NCI-H2029 treated with DMSO at 0.1 percent for 48 hours (cell line): ENCODE measurements around the gene ABHD2.
"Not testable (repeated sequence)": the region's sequence is repeated elsewhere in the genome, so short reads cannot be mapped to it uniquely, and the experiment has no call there.

ENCODE experiments used
- DNase-seq: peaks from one replicate; lab custom pipeline; 2025; lab: John Stamatoyannopoulos, UW

Gene ABHD2

DNA sequence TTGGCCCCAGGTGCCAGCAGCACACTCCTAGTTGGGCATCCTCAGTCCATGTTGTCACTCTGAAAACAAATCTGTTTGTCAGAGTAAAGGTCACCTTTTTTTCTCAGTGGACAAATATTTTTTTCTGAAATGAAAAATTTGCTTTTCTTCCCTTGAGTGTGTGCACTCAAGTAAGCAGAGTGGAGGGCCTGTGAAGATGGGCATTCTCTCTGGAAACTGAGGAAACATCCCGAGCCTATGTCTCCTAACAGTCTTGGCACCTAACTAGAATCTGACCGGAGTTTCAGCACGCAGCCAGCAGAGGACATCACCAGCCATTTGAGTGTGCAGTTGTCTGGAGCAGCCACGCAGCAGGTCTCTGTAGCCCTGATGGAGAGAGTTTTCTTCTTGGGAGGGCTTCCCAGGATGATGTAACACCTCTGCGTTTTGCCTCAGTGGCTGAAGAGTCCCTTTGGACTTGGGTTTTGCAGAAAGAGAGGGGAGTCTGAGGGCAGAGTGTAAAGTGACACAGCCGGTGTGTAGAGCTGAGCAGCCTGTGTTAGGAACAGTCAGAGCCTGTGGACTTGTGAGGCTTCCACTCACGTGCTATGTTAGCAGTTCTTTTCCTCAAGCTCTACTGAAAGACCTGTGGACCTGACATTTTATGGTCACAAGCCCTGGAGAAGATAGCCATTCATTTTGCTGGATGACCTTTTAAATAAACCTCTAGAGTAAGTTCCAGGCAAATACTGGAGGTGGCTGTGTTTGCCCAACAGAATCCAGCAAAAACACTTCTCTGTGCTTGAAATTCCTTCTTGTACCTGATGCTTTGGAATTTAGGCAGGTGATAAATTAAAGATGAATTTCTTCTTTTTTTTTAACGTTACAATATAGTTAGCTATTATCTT lies 51.6 kb downstream of the ABHD2 start:
- no peak for DNase-seq

DNA sequence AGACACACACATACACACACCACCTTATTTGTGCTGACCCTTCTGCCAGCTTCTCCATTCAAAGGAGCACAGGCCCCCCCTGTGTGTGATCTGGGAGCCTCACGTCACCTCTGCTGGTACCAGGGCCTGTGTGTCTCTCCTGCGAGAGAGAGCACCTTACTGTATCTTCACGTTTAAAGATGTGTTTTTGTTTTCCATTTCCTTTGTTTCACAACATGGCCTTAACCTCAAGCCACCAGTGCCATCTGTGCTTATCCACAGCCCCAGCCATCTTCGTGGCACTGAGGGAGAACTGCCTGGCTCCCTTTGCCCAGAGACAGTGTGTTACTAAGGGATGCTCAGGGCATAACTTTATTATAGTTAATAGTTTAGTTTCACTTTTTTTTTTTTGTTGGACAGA lies 52.3 kb downstream of the ABHD2 start:
- DNase-seq, result no peak

DNA sequence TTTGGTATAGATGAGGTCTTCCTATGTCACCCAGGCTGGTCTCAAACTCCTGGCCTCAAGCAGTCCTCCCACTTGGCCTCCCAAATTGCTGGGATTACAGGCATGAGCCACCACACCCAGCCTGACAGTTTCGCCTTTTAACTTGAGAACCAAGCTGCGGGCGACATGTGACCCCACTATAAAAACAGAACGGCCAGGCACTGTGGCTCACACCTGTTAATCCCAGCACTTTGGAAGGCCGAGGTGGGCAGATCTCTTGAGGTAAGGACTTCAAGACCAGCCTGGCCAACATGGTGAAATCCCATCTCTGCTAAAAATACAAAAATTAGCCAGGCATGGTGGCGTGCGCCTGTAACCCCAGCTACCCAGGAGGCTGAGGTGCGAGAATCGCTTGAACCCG lies 52.9 kb downstream of the ABHD2 start:
- DNase-seq, result not testable (repeated sequence)

DNA sequence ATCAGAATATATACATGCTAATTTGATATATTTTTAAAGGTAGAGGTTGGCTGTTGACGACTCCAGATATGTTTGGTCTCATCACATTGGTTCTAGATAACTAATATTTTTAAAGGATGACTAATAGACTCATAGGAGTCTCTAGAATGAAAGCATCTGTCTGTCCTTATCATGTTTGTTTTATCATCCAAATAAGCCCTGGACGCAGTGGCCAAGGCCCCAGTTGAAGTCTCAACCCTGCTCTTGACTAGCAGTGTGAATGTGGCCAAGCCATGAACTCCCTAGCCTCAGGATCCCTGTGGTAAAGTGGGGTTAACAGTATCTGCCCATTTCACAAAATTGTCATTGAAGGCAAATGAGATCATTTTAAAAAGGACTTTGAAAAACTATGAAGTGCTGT lies 53.6 kb downstream of the ABHD2 start:
- no peak for DNase-seq

DNA sequence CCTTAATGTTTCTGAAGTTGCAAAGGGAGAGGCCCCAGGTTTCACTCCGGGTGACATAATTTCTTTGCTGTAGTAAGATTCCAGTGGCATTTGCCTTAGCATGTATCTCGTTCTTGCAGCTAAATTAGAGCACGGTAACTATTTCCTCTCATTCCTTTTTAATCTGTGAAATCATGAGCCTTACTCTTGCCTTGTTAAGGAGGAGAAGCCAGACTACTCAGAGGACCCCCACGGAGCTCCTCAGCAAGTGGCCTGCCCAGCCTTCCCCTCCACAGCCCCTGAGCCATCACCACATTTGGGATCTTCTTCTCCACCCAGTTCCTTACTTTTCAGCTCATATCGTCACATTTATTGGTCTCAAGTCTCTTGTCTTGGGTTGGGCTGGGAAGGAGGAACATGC lies 54.2 kb downstream of the ABHD2 start:
- DNase-seq, result no peak

DNA sequence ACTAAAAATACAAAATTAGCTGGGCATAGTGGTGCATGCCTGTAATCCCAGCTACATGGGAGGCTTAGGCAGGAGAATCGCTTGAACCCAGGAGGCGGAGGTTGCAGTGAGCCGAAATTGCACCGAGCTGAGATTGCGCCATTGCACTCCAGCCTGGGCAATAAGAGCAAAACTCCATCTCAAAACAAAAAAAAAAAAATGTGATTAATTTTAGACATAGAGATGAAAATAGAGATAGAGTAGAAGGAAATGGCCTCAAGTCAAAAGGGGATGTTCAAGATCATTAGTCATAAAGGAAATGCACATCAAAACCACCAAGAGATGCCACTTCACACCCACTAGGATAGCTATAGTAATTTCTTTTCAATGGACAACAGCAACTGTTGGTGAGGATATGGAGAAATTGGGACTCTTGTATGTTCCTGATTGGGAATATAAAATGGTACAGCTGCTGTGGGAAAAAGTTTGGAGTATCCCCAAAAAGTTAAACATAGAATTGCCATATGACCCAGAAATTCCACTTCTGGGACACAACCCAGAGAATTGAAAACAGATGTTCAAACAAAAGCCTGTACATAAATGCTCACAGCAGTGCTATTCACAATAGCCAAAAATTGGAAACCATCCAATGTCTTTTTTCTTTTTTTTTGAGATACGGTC lies 55.4 kb downstream of the ABHD2 start:
- peak; percentile 33 for DNase-seq

DNA sequence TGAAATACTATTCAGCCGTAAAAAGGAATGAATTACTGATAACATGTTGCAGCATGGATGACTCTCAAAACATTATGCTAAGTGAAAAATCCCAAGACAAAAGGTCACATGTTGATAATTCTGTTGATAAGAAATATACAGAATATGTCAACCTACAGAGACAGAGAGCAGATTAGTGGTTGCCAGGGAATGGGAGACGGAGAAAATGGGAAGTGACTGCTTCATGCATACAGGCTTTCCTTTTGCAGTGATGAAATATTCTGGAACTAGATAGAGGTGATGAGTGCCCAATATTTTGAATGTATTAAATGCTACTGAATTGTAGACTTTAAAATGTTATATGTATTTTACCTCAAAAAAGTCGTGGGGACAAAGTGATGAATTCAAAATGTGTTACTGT lies 56.2 kb downstream of the ABHD2 start:
- DNase-seq, result no peak

DNA sequence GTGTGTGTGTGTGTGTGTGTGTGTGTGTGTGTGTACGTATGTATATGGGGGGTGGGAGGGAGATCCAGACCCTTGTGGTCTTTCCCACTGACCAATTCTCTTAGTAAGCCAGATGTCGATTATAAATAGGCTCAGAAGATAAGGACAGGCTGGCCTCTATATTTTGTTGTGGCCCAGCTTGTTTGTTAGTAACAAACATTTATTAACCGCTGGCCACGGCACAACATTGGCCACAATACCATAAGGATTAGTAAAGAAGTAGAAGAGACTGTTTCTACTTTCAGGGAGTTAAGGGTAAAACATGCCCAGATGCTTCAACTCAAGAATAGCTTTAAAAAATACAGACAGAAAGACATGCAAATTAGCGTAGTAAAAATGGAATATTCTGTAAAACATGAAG lies 58.1 kb downstream of the ABHD2 start:
- DNase-seq, result no peak

DNA sequence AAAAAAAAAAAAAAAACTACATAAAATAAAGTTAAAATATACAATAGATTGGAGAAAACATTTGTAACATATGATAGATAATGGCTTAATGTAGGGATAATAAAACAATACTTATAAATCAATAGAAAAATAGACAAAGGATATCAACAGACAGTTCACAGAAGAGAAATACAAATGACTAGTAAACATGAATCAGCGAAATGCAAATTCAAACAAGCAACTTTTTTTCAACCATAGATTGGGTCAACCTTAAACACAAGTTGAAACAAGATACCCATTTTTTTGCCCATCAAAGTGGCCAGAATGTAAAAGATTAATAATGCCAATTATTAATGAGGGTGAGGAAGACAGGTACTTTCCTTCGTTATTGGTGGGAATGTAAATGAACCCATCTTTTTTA lies 59.9 kb downstream of the ABHD2 start:
- DNase-seq, result no peak

DNA sequence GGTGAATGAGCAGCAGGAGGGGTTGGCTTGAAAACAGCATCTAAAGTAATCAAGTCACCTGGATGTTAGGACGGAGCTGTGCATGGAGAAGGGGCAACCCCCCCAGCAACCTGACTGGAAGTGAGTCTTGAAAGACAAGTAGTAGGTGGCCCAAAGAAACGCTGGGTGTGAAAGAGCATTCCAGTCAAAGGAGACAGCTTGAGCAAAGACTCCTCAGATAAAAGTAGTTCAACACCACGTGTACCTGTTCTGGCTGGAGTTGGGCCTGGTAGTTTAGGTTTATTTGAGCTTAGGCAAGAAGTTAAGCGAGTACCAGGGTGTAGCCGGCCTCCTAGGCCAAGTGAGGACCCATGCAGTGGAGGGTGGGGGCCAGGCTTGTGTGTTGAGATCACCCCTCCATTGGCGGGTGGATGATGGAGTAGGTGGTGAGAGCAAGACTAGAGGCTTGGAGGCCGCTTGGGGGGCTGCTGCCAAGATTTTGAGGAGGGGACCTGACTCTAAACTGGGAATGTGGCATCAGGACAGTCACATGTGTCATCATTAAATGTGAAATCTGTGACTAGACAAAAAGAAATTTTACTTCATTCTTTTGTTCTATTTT lies 61.3 kb downstream of the ABHD2 start:
- DNase-seq, result no peak

DNA sequence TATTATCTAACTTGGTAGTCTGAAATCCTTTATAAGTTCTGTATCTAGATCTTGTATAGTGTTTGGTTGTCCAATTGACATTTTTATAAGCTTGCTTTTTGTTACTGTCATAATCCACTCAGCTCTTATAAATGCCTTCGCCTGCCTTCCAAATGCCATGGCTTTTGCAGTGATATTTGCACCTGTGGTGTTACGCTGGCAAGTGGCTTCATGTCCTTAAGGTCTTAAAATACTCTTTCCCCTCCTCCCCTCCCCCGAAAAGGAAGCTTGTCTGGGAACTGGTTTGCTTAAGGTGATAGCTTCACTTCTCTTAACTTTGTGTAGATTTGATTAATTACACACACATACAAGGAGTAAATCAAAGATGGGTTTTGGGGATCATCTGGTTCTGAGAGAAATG lies 62.0 kb downstream of the ABHD2 start:
- DNase-seq, result no peak

DNA sequence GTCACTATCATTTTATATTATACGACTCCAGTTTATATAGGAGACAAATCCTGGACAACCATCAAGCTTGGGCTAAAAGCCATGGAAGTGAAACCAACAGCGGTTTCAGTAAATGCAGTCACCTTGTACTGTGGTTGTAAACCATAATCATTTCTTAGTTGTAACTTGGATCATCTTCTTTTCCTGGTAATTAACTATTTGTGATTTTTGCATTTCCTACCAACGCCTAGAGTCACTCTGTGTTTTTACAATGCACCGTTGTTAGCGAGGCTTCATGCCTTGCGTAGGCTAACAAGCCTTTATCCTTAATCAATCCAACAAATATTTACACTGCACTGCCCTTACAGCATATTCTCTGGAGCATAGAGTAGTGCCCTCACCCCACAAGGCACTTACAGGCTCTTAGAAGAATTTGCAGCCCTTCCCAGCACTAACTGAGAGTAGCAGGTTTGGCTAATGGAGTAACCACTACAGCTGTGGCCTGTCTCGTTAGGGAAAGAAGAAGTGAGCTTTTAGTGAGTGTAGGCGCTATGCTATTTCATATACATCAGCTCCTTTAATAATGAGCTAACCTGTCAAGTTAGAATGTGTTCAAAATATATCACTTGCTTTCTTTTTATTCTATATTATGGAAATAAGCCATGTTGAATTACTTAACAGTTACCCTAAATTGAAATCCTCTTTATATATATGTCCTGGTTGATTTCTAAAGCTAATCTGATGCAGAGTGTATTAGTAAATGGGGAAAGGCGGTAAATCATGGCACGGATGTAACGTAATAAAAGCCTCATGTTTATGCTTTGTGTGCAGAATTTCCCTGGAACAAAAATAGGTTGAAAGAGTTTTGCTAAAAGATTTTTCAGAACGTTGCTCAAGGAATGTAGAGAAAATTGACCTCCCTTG lies 62.8 kb downstream of the ABHD2 start:
- DNase-seq, result peak; percentile 66

DNA sequence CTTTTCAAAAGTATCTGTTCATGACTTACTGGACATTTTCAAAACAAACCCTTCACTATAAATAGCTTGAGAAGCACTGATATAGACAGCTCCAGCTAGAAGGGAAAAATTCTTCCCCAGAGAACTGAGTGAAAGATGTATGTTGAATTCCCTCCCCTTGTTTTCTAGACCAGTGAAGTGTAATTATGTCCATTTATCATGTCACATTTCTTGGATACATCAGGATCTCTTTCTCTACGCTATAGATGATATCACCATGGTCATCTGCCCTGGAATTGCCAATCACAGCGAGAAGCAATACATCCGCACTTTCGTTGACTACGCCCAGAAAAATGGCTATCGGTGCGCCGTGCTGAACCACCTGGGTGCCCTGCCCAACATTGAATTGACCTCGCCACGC lies 66.9 kb downstream of the ABHD2 start:
- DNase-seq, result no peak

DNA sequence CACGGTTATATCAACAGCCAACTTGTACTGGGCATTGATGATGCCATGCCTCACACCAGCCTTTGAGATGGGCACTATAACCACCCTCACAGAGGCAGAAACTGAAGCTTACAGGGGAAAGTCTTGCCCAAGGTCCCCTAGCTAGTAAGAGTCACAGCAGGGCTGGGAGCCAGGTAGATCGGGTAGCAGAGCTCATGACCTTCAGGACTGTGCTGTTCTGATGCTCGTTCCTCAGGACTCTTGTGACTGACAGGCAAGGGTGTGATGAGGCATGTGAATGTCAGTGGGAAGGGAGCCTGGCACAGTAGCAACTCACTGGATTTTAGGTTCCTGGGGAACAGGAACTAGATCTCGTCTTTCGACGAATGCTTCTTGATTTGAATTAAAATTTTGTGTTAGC lies 67.4 kb downstream of the ABHD2 start:
- DNase-seq, result no peak

DNA sequence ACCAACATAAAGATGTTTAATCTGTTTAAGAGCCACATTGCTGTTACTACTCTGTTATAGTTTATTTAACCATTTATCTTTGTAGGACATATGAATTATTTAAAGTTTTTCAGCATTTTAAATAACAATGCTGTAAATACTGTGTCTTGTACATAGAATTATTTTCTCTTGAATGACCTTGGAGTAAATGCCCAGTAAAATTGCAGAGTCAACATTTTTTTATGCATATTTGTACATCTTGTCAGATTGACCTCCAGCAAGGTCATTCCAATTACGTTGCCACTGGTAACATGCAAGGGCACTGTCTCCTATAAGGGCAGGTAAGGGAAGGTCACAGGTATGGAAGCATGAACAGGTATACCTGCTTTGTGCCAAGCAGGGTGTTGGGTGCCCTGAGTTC lies 68.8 kb downstream of the ABHD2 start:
- DNase-seq, result no peak

DNA sequence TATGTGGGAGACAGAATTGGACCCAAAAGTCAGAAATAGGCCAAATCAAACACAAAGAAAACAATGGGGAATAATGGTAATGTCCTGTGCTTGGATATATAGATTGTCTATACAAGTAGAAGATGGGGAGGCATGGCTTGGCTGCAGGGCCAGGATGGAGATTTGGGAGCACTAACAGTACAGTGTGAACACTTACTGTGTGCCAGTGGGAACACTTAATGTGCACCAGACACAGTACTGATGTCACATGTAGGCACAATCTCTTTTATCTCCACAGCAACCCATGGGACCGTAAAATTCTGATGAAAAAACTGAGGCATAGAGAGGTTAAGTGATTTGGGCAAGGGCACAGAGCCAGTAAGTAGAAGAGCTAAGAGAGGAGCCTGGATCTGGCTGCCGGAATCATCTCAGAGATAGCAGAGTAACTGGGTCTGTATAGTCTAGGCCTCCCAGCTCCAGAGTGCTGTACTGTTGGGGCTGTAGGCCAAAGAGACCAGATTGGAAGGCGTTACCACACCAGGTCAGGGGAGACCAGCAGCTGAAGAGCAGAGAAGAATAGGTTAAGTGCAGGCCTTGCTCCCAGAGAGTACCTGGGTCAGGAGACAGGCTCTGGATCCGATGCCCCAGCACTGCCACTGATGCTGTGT lies 69.8 kb downstream of the ABHD2 start:
- DNase-seq, result no peak

DNA sequence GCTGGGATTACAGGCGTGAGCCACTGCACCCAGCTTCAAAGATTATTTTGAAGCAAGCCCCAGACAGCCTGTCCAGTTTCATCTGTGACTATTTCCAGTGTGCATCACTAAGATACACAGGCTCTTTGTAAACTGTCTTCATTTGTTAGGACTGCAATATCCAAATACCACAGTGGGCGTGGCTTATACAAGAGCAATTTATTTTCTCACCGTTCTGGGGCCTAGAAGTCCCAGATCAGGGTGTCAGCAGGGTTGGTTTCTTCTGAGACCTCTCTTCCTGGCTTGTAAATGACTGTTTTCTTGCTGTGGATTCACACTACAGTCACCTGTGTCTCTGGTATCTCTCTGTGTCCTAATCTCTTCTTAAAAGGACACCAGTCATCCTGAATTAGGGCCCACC lies 73.4 kb downstream of the ABHD2 start:
- no peak for DNase-seq

DNA sequence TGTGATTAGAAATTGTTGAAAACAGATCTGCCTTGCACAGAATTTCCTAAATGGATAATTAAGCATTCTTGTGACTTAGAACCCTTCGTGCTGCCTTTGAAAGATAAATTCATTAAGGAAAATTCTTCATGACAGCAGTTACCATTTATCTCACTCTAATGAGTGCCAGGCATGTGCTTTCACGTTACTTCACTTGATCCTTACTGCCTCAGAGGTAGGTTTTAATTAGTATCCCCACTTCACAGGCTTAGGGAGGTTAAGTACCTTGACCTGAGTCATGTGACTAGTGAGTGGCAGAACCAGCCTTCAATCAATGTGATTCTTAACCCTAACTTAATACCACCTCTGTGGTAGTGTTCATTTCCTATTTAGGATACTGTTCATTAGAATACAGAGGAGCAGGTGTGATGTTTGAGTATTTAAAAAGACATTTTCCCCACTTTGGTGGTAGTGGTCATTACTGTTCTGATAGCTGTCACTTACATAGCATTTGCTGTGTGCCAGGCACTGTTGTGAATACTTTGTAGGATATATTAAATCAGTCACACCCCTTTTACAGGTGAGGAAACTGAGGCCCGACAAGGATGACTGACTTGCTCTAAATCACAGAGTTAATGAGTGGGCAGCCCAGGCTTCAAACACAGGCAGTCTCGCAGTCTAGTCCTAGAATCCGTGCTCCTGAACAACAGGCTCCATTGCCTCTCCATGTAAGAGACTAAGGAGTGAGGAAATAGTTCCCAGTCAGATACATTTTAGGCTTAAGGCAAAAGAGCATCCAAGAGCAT lies 75.2 kb downstream of the ABHD2 start:
- no peak for DNase-seq

DNA sequence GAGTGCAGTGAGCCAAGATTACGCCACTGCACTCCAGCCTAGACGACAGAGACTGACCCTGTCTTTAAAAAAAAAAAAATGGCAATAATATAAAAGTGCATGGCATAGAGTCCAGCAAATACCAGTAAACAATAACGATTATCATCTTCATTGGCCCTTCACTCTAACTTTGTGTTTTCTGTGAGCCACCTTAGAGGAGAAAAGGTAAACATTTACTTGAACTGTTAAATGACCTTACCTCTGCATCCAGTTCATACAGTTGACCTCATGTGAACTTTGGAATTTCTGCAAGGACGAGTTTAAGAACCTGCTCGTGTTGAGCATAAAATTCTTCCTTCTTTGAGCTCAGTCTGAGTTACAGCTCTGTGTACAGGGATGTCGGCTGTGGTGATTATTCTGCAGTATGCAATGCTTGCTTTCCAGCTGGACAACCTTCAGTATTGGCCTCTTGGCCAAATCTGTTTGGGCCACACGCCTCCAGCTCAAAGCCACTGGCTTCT lies 76.5 kb downstream of the ABHD2 start:
- DNase-seq, result no peak

DNA sequence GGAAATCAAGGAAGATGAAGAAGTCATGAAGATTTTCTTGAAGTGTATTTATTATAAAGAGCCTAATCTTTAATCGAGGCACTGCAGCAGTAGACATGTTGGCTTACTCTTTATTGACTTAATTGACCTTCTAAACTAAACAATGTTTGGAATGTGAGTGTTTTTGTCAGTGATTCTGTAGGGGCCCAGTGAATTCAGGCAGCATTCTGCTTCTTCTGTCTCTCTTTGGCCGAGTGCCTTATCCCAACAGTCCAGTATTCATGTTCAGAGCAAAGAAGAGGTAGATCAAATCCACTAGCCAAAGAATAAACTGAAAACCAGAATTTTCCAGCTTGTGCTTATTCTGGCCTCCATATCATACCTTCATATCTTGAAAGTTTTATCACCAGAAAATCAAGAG lies 77.4 kb downstream of the ABHD2 start:
- DNase-seq, result no peak
